HG03060 (cell line): ENCODE measurements around the gene NELL2.

Experiments
- ATAC-seq: cut with Tn5 transposase; IDR thresholded peaks from one replicate; pipeline ENCODE4 v1.9.1; 2021; ENCODE audit warnings: low read depth, moderate number of reproducible peaks; ENCODE audit not compliant: unreplicated experiment

The NELL2 gene

DNA sequence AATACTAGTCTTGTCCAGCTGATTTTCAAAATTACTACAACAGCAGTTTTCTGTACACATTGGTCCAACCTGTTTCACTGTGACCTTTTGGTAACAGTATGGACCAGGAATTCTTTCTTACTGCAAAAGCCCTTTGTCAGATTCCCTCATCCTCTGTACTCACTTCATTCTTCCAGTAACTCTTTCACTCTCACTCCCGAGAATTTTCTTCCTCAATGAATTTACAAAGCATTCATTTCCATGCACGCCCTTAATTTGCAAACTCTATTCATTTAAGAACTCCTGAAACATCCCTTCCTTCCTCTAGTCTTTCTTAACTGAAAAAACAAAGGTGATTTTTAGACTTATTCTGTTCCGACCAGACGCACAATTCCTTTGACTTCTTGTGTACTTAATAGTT, 238.2 kb downstream of the NELL2 start:
- ATAC-seq = no peak

DNA sequence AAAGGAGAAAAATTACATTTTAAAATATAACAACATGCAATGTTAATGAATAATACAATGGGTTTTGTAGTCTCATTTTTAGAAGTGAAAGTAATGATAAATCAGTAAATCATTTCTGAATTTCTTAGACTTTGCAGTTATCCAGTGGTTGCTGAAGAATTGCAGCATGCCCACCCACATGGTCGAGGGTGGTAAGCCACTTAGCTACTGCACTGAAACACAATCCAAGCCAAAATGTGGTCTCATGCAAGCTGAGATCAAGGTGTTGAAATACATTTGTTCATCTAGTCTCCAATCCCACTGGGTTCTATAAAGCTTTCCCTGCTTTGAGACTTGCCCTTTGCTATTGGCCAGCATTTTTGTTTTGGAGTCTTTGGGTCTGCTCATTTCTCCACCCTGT, 247.9 kb downstream of the NELL2 start:
- ATAC-seq = no peak

DNA sequence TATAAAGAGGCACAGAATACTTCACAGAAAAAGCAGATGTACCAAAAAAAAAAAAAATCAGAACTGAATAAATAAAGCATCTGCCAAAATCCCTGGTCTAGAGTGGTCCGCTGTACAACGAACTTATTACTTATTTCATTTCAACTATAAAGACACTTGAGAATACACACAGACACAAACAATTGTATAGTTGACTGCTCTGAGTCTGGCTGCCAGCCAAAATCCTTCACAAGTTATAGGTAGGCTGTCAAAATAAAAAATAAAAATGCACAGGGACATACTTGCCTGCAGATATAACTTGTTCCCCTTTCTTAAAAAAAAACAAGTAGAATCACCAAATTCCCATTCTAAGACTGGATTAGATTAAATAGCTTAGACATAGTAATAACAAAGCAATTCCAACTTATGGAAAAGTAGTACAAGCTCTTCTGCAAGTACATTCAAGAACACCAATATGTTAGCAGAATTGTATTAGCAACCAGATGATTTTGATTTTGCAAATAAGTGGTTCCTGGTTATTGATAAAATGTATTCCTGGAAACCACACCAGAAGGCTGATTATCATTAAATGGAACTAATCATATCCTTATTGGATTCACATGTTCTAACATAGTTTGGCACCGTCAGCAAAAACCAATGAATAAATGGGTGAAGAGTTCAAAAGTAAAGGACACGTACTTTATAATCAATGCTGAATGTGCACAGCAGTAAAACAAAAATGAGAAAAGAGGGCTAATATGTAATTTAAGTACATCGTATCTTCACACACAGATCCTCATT, 248.5 kb downstream of the NELL2 start:
- no peak for ATAC-seq

DNA sequence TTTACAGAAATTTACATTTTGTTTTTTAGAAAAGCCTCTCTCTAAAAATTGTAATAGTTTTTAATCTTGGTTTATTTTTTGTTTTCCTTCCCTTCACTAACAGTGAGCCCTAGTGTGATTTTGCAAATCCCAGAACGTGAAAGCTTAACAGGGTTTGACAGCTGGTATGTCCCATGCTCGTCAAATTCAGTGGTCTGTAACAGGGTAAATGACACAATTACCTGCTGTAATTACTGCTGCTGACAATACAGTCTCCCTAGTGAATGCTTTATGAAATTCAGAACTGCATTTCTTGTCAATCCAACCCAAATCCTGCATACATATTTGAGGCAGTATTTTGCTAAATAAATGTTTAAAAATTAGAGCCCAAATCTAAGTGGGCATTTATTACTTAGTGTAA, 249.2 kb downstream of the NELL2 start:
- no peak for ATAC-seq

DNA sequence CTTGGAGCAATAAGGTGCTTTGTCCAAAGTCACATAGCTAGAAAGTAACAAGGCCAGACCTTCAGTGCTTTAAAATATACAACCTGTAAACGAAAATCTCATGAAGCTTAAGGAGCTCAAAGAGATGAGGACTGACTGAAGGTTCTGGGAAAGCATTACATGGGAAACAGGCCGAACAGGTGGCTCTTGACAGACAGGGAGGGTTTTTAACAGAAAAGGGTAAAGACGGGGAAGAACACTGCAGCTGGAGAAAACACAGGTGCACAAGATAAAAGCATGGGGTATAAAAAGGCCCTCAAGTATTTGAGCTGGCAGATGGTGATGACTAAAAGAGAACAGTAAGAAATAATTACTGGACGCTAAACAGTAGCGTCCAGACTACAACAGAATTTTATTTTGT, 257.2 kb downstream of the NELL2 start:
- ATAC-seq = no peak

DNA sequence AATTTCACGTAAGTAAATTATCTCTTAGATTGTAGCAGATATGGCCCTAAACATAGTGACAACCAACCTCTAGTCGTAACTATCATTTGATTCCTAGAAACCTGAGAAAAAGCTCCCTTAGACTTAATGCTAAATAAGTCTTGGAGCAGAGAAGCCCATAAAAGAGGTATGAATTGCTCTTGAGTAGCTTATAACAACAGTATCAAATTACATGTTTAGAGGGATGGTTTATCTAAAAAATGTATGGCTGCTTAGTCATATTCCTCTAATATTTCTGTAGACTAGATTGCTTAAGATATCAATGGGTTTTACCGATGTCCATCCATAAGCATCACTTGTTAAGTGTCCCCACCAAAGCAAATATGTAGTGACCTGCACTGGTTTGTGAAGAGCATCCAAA, 259.7 kb downstream of the NELL2 start:
- no peak for ATAC-seq

DNA sequence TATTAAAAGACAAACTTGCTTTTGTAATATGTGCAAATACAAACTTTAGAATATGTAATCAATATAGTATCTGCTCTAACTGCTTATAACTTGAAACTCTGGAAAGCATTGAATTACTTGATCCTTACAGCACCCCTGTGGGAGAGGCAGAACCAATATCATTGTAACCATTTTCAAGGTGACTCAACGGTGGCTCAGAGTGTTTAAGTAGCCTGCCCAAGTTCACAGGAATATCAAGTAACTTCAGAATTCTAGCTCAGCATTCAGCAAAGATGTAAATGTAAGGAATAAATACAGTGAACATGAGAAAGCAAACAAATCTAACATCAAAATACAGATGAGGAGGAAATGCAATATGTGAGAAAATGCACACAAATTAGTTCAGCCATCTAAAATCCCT, 264.6 kb downstream of the NELL2 start:
- ATAC-seq = no peak

DNA sequence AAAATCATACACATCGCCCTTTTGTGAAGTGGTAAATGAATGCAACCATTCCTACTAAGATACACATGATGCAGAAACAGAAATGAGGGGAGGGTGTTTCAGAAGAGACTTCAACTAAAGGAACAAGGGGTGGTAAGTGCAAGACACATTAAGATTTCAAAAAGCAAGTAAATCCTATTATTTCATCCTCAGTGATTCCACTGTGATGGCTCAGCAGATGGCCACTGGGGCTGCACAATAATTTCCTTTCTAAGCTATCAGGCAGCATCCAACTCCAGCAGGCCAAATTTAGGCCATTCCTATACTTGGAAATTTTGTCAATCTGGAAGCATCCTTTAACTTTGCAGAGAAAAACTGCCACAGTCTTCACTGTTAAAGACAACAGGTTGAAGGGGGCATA, 272.4 kb downstream of the NELL2 start:
- no peak for ATAC-seq

DNA sequence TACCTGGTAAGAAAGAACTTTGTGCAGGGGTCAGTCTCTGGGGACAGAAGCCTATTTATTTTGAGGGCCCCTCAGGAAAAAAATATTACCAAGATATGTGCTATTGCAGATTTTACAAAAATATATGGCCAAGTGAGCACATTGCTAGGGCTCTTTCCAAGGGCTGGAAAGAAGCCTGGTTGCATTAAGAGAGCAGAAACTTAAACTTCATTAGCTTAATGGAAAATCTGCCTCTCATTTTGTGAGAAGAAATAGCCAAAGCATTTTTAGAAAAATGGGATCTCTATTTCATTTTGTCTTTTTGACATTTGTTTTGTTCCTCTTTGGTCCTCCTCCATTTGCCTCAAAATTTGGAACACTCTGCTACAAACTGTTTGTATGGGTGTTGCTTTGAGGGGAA, 283.5 kb downstream of the NELL2 start:
- ATAC-seq = no peak

DNA sequence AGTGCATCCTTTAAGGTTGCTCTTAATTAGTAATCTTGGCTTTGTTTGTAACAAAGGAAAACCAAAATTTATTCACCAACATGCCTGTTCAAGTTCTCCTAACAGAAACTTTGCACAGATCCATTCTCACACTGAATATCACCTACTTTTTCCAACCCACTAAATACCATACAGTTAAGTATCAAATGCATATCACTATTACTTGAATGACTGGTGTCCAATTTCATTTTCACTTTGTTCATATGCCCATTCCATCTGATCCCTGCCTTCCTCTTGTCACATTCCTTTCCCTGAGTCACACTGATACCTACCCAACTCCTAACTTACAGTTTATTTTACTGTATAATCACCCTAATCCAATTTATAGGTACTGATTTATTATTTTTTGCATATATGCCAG, 286.4 kb downstream of the NELL2 start:
- no peak for ATAC-seq

DNA sequence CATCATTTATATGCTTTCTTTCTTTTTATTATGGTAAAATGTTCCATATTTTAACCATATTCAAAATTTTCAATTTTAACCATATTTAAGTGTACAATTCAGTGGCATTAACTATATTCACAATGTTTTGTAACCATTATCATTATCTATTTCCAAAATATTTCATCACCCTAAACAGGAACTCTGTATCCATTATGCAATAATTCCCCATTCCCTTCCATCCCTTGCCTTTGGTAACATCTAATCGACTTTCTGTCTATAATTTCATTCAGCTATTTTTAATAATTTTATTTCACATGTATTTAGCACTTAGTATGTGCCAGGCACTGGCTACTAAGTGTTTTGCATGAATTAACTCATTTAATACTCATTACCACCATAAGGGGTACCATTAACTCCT, 287.5 kb downstream of the NELL2 start:
- no peak for ATAC-seq

DNA sequence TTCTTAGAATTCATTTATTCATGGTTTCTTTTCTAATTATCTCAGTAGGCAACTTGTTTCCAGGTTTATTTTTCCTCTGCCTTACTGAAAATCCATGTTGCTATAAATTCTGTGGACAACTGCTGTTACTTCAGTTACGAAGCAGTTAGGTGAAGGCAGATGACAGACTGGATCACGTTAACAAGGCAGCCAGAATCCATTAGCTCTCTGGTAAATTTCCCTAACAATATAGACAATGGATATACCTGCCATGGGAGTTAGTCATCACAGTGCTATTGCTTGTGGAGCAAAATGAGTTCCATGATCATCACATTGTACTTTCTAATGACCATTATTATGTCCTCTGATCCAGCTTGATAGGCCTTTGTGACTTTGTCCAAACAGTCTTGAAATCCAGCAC, 291.5 kb downstream of the NELL2 start:
- no peak for ATAC-seq

DNA sequence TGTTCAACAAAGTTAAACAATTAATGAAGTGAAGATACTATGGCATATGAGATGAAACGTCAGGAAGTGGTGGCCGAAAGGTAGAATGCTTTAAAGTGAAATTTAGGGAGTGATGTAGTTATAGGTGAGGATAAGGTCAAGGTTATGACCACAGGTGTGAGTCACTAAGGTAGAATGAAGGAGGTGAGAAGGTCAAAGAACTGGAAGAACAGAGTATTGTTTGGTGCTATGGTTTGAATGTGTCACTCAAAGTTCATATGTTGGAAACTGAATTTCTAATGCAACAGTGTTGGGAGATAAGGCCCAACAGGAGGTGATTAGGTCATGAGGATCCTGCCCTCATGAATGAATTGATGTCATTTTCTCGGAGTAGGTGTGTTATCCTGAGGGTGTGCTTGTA, 293.6 kb downstream of the NELL2 start:
- no peak for ATAC-seq

DNA sequence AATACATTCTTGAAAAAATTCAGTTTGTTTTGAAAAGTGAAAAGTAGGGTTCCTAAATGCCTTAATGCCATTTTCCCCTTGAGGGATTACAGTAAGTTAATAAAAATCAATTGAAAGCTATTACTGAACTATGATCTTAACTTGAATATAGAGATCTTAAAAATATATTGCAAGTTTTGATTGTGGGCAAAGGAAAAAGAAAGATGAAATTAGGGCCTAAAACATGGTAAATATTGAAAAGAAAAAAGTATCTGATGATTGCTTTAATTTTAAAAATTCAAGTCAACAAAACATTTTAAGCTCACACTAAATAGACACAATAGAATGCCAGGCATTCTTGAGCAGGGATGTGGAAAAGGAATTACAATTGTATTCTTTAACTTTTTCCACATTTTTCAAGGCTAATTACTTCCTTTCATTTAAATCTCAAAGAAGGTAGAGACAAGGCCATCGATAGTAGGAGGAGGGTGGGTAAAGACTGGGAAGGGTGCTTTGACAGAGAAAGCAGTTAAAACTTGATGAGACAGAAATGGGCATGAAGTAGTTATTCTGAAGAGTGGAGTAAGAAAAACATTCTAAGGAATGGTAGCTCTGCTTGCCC, 294.4 kb downstream of the NELL2 start:
- ATAC-seq = no peak

DNA sequence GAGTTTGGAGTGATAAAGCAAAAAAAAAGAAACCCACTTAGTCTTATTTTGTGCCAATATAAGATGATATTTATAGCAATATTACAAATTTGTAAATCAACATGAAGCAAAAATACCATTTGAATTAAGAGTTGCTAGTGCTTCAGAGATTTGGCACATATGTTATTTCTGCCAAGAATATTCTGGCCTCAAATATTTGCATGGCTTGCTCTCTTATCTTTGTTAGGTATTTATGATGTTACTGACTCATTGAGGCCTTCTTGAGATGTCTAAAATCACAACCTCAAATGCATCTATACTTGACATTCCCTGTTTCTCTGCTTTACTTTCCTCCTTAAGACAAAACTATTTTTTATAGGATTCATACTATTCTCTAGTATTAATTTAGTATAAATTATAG, 301.5 kb downstream of the NELL2 start:
- no peak for ATAC-seq

DNA sequence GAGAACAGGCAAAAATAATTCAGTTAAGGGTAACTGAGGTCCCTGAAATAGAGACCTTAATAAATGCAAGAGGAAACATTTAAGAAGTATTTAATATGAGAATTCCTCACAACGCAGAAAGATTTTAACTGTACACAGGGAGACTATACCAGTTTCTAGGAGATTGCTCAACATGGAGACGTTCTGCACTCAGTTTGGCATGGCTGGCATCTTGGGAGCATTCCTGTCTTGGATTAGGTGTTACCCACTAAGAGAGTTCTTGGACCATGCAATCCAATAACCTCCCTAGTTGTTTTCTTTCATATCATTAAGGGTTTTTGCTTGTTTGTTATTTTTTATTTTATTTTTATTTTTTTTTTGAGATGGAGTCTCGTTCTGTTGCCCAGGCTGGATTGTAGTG, 302.4 kb downstream of the NELL2 start:
- ATAC-seq = no peak

DNA sequence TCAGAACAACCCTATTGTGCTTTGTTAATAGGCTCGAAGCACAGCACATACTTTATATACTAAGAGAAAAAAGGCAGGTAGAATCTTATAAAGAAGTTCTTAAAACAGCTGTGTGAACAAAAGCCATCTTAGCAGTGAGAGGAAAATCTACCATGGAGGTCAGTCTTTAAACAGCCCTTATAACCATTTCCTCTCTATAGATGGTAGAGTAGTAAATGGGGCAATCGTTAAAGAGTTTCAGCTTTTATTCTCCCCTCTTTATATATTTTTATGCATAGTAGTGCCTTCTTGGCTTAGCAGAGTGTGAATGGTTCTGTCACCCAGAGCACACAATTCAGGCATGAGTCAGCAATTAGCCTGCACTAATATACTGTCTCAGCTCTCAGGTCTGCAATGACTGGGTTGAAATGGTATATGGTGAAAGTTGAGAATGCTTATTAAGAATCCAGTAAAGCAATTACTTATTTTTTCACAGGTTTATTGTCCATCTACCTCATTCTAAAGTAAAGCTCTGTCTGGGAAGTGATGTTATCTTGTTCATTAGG, 305.0 kb downstream of the NELL2 start:
- no peak for ATAC-seq

DNA sequence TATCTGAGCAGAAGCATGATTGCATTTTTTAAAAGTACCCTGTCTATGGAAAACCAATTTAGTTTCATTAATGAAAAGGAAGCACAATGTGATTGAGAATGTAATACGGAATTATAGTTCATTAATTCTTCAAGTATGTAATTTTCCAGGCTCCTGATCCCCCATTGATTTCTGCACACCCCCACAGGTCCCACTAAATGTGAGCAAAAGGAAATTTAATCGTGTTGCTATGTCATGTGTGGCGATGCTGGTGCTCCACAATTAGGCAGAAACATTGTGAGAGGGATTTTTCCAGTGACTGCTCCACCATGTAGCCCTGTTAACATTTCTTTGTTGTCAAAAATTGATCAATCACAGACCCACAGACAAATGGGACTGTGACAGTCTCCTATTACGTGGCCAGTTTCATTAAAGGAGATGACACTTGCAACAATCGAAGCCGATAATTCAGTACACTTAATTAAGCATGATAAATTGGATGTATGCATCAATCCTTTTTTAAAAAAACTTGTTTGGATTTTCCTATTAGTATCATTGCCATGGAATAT, 306.0 kb downstream of the NELL2 start:
- no peak for ATAC-seq

DNA sequence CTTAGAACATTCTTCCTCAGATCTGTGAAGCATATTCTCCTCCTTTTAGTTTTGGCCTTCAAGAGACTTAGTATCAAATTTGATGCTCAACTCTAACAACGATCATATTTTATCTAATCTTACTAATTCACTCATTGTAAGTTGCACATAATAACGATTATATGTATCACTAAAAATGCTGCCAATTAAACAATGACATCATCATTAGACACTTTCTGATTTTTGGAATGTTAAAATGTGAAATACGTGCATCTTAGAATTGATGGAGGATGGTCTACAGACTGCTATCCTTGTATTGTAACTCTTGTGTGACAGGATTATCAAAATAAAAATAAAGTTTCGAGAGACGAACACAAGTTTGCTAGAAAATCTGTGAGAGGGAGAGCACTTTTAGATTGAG, 311.0 kb downstream of the NELL2 start:
- ATAC-seq = no peak

DNA sequence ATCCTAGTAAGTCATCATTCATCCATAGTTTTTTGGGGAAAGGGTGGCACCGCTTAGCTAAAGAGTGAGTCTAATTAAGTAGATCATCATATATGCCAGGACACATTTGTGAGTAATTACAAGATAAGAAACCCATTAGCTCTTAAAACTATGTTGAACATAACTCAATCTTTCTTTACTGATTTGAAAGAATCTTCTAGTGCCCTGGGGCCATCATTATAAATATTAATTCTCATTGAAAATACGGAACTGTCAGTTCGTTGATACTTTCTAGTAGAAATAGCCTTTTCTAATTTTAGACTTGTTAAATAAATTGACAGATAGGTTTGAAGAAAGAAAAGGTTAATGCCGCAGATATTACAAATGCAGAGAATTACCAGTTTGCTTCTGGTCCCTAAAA, 312.6 kb downstream of the NELL2 start:
- no peak for ATAC-seq

DNA sequence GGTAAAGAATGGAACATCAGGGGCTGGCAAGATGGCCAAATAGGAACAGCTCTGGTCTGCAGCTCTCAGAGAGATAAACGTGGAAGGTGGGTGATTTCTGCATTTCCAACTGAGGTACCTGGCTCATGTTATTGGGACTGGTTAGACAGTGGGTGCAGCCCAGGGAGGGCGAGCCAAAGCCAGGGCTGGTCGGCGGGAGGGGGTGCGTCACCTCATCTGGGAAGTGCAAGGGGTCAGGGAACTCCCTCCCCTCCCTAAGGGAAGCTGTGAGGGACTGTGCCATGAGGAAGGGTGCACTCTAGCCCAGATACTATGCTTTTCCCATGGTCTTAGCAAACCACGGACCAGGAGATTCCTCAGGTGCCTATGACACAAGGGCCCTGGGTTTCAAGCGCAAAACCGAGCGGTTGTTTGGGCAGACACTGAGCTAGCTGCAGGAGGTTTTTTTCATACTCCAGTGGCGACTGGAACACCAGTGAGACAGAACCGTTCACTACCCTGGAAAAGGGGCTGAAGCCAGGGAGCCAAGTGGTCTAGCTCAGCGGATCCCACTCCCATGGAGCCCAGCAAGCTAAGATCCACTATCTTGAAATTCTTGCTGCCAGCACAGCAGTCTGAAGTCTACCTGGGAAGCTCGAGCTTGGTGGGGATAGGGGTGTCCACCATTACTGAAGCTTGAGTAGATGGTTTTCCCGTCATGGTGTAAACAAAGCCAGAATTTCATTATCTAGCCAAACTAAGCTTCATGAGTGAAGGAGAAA, 317.6 kb downstream of the NELL2 start:
- no peak for ATAC-seq
